ENCODE data around the gene TBX21. TPM values are rescaled to one million over a fixed set of nuclear protein-coding genes. Genes with fewer than 3 reads are reported as not detected.
"Not testable (repeated sequence)": the region's sequence is repeated elsewhere in the genome, so short reads cannot be mapped to it uniquely, and the experiment has no call there.

Gene TBX21
- total RNA-seq, 2 donors from 2014 or later = 27.9 to 45.5 TPM

- ATAC-seq (replicated peaks in 1 of 2) = no peak
- peaks cover 30% of the 10 kb centered on the region for H3K4me1 Mint-ChIP-seq (ENCODE audit: low read depth)
- H3K36me3 Mint-ChIP-seq (ENCODE audit: insufficient read depth in 2 of 2) = peaks cover 7 to 26% of the 10 kb centered on the region in 2 donors
- H3K27me3 Mint-ChIP-seq (ENCODE audit: low read depth) = no peaks in the 10 kb centered on the region
- no peak overlapping the region for H3K4me3 Mint-ChIP-seq
- no peaks in the 10 kb centered on the region for H3K9me3 Mint-ChIP-seq
- H3K27ac Mint-ChIP-seq = peak overlapping the region; percentile 48
- no peak for DNase-seq
These were observed 12.0 kb downstream of the TBX21 start for GRCh38 chr17:47745037-47745380.

- no peaks in the 10 kb centered on the region for H3K4me1 Mint-ChIP-seq (ENCODE audit: low read depth)
- no peaks in the 10 kb centered on the region for H3K9me3 Mint-ChIP-seq
- ATAC-seq (replicated peaks in 1 of 2) (no peak), DNase-seq (no peak)
- no peaks in the 10 kb centered on the region for H3K27me3 Mint-ChIP-seq (ENCODE audit: low read depth)
- H3K36me3 Mint-ChIP-seq (ENCODE audit: insufficient read depth in 2 of 2) = peaks cover 2 to 4% of the 10 kb centered on the region in 2 donors
- no peak overlapping the region for H3K4me3 Mint-ChIP-seq
- no peak overlapping the region for H3K27ac Mint-ChIP-seq
These were observed 18.4 kb downstream of the TBX21 start for GRCh38 chr17:47751471-47751870.

GRCh38 chr17:47757386-47757785 is 24.4 kb downstream of the TBX21 start:
- Mint-ChIP-seq H3K27ac (no peak overlapping the region), H3K4me3 (no peak overlapping the region)
- ATAC-seq (replicated peaks in 1 of 2) = no peak

GRCh38 chr17:47760409-47761140 is 27.5 kb downstream of the TBX21 start:
- peaks cover 0 to 2% of the 10 kb centered on the region in 2 donors for H3K9me3 Mint-ChIP-seq
- DNase-seq (no peak), ATAC-seq (replicated peaks in 1 of 2) (no peak)
- H3K4me1 Mint-ChIP-seq (ENCODE audit: low read depth) = peaks cover 15% of the 10 kb centered on the region
- H3K27ac Mint-ChIP-seq = no peak overlapping the region
- H3K27me3 Mint-ChIP-seq (ENCODE audit: low read depth) = peaks cover 33% of the 10 kb centered on the region
- no peak overlapping the region for H3K4me3 Mint-ChIP-seq
- peaks cover 1 to 3% of the 10 kb centered on the region in 2 donors for H3K36me3 Mint-ChIP-seq (ENCODE audit: insufficient read depth in 2 of 2)

More at GRCh38 chr17:47757386-47757785, 24.4 kb downstream of the TBX21 start:
- Mint-ChIP-seq H3K4me1 (ENCODE audit: low read depth) (no peaks in the 10 kb centered on the region), H3K9me3 (no peaks in the 10 kb centered on the region), H3K27me3 (ENCODE audit: low read depth) (peaks cover 20% of the 10 kb centered on the region), H3K36me3 (ENCODE audit: insufficient read depth in 2 of 2) (peaks cover 0 to 1% of the 10 kb centered on the region in 2 donors)
- DNase-seq = no peak

GRCh38 chr17:47762728-47763127 is 29.7 kb downstream of the TBX21 start:
- ATAC-seq (replicated peaks in 1 of 2) (no peak), DNase-seq (no peak)
- peaks cover 45% of the 10 kb centered on the region for H3K27me3 Mint-ChIP-seq (ENCODE audit: low read depth)
- H3K9me3 Mint-ChIP-seq = peaks cover 0 to 2% of the 10 kb centered on the region in 2 donors
- no peak overlapping the region for H3K27ac Mint-ChIP-seq
- peaks cover 15% of the 10 kb centered on the region for H3K4me1 Mint-ChIP-seq (ENCODE audit: low read depth)
- peaks cover 0 to 3% of the 10 kb centered on the region in 2 donors for H3K36me3 Mint-ChIP-seq (ENCODE audit: insufficient read depth in 2 of 2)
- H3K4me3 Mint-ChIP-seq = no peak overlapping the region

GRCh38 chr17:47763913-47764582 is 31.0 kb downstream of the TBX21 start:
- DNase-seq (no peak), ATAC-seq (replicated peaks in 1 of 2) (peak; percentile 78 to 95)
- Mint-ChIP-seq H3K4me3 (peak overlapping the region in 1 of 2 donors; percentile 9), H3K27ac (peak overlapping the region; percentile 88), H3K36me3 (ENCODE audit: insufficient read depth in 2 of 2) (peaks cover 0 to 3% of the 10 kb centered on the region in 2 donors), H3K9me3 (peaks cover 0 to 2% of the 10 kb centered on the region in 2 donors), H3K27me3 (ENCODE audit: low read depth) (peaks cover 43% of the 10 kb centered on the region), H3K4me1 (ENCODE audit: low read depth) (peaks cover 15% of the 10 kb centered on the region)

- not testable (repeated sequence) for ATAC-seq (replicated peaks in 1 of 2); H3K4me1 Mint-ChIP-seq (ENCODE audit: low read depth); DNase-seq; H3K36me3 Mint-ChIP-seq (ENCODE audit: insufficient read depth in 2 of 2); H3K27ac Mint-ChIP-seq; H3K9me3 Mint-ChIP-seq; H3K4me3 Mint-ChIP-seq
- peaks cover 40% of the 10 kb centered on the region for H3K27me3 Mint-ChIP-seq (ENCODE audit: low read depth)
These were observed 40.6 kb downstream of the TBX21 start for GRCh38 chr17:47773649-47774048.

GRCh38 chr17:47774331-47774730 is 41.3 kb downstream of the TBX21 start:
- Mint-ChIP-seq H3K4me3 (no peak overlapping the region), H3K36me3 (ENCODE audit: insufficient read depth in 2 of 2) (peaks cover 1 to 5% of the 10 kb centered on the region in 2 donors), H3K9me3 (peaks cover 3% of the 10 kb centered on the region in 2 donors), H3K27ac (no peak overlapping the region), H3K27me3 (ENCODE audit: low read depth) (peaks cover 40% of the 10 kb centered on the region), H3K4me1 (ENCODE audit: low read depth) (no peaks in the 10 kb centered on the region)
- ATAC-seq (replicated peaks in 1 of 2) (no peak), DNase-seq (no peak)

- H3K9me3 Mint-ChIP-seq = peaks cover 1 to 3% of the 10 kb centered on the region in 2 donors
- H3K27me3 Mint-ChIP-seq (ENCODE audit: low read depth) = peaks cover 45% of the 10 kb centered on the region
- peaks cover 1 to 5% of the 10 kb centered on the region in 2 donors for H3K36me3 Mint-ChIP-seq (ENCODE audit: insufficient read depth in 2 of 2)
- no peak for DNase-seq
- H3K4me3 Mint-ChIP-seq = no peak overlapping the region
- H3K27ac Mint-ChIP-seq = no peak overlapping the region
- ATAC-seq (replicated peaks in 1 of 2) = no peak
- no peaks in the 10 kb centered on the region for H3K4me1 Mint-ChIP-seq (ENCODE audit: low read depth)
These were observed 42.0 kb downstream of the TBX21 start for GRCh38 chr17:47774987-47775580.

- no peaks in the 10 kb centered on the region for H3K36me3 Mint-ChIP-seq (ENCODE audit: insufficient read depth in 2 of 2)
- H3K27me3 Mint-ChIP-seq (ENCODE audit: low read depth) = peaks cover 51% of the 10 kb centered on the region
- peak; percentile 75 to 78 for ATAC-seq (replicated peaks in 1 of 2)
- no peaks in the 10 kb centered on the region for H3K4me1 Mint-ChIP-seq (ENCODE audit: low read depth)
- H3K27ac Mint-ChIP-seq = no peak overlapping the region
- peak; percentile 25 to 48 for DNase-seq
- no peaks in the 10 kb centered on the region for H3K9me3 Mint-ChIP-seq
- no peak overlapping the region for H3K4me3 Mint-ChIP-seq
These were observed 43.5 kb downstream of the TBX21 start for GRCh38 chr17:47776330-47777197.

GRCh38 chr17:47778184-47778635 is 45.2 kb downstream of the TBX21 start:
- Mint-ChIP-seq H3K27me3 (ENCODE audit: low read depth) (peaks cover 46% of the 10 kb centered on the region), H3K4me3 (no peak overlapping the region), H3K27ac (no peak overlapping the region), H3K36me3 (ENCODE audit: insufficient read depth in 2 of 2) (no peaks in the 10 kb centered on the region), H3K9me3 (no peaks in the 10 kb centered on the region), H3K4me1 (ENCODE audit: low read depth) (no peaks in the 10 kb centered on the region)
- DNase-seq = no peak
- no peak for ATAC-seq (replicated peaks in 1 of 2)

- Mint-ChIP-seq H3K27ac (no peak overlapping the region), H3K27me3 (ENCODE audit: low read depth) (peaks cover 44% of the 10 kb centered on the region), H3K36me3 (ENCODE audit: insufficient read depth in 2 of 2) (no peaks in the 10 kb centered on the region), H3K4me3 (no peak overlapping the region), H3K4me1 (ENCODE audit: low read depth) (no peaks in the 10 kb centered on the region), H3K9me3 (no peaks in the 10 kb centered on the region)
- no peak for ATAC-seq (replicated peaks in 1 of 2)
- DNase-seq = no peak
These were observed 48.4 kb downstream of the TBX21 start for GRCh38 chr17:47781397-47781796.
